K562 (cell line): Measurements from ENCODE around the gene GPX2. TPM values are rescaled to one million over a fixed set of nuclear protein-coding genes. Genes with fewer than 3 reads are reported as not detected.

ENCODE experiments used
- ATAC-seq: fragments of 200-7000 bp; cut with Tn5 transposase; 3 replicates; pipeline ENCODE4 v1.9.1; 2020; ENCODE audit warnings: moderate library complexity
- BruUV-seq: library from RNA; stranded (reverse); fragments of 400-500 nt; replicated peaks from 2 replicates; lab custom pipeline; 2021; lab: Mats Ljungman, UMichigan
- CTCF ChIA-PET: fragments of 300-600 bp; formaldehyde crosslinking; extraction: SDS; loops from one replicate; lab custom pipeline; 2021; ENCODE audit warnings: low intra/inter-chr PET ratio; lab: Yijun Ruan, JAX
- POLR2A ChIA-PET: fragments of 300-600, 350-650 bp; sonication (Branson Sonifier 250); formaldehyde crosslinking; extraction: SDS; loops from one replicate; lab custom pipeline; 2021; ENCODE audit warnings: antibody characterized with exemption, inconsistent platforms; lab: Yijun Ruan, JAX
- DNase-seq, 4 experiments: peaks; one replicate each; pipeline versions ENCODE4 v3.0.0 to v3.0.0-alpha.2; 2011 to 2018; ENCODE audit warnings: low spot score in 3 of 4, mixed read lengths in 3 of 4; ENCODE audit errors: extremely low read depth in 1 of 4
- FAIRE-seq: peaks from 2 replicates; lab custom pipeline; 2011; peaks lifted over from hg19 to GRCh38; lab: Jason Lieb, UNC
- H2AFZ ChIP-seq: 2 replicates; pipeline ENCODE4 v1.6.0; 2011; ENCODE audit warnings: low read depth, low read length, control low read depth, inconsistent platforms
- H3K27ac ChIP-seq: fragments of 200-600 bp; 3 replicates; pipeline ENCODE4 v1.8.0; 2011; ENCODE audit warnings: low read depth, mild to moderate bottlenecking, control low read depth, inconsistent platforms, low read length, moderate library complexity, mixed read lengths; ENCODE audit errors: extremely low read depth
- H3K27me3 ChIP-seq, 2 experiments: fragments of 300-600 bp in 1 of 2; 2 replicates in 1 of 2; 3 replicates in 1 of 2; pipeline versions ENCODE4 v1.6.0 to v1.8.0; 2011; ENCODE audit warnings: inconsistent platforms in 2 of 2, low read length in 2 of 2, mild to moderate bottlenecking in 1 of 2, mixed read lengths in 1 of 2, moderate library complexity in 1 of 2; ENCODE audit not compliant: control insufficient read depth in 2 of 2, insufficient read depth in 2 of 2
- H3K36me3 ChIP-seq: fragments of 300-600 bp; 3 replicates; pipeline ENCODE4 v1.8.0; 2011; ENCODE audit warnings: mild to moderate bottlenecking, low read length, inconsistent platforms; ENCODE audit not compliant: control insufficient read depth, insufficient read depth
- H3K4me1 ChIP-seq, 2 experiments: fragments of 200-600 bp in 1 of 2; replicated peaks in 1 of 2; 2 replicates in 1 of 2; 3 replicates in 1 of 2; pipeline versions ENCODE4 v1.5.1 to v1.8.0; 2011; ENCODE audit warnings: inconsistent platforms in 2 of 2, low read length in 2 of 2, mild to moderate bottlenecking in 1 of 2, mixed read lengths in 1 of 2, moderate library complexity in 1 of 2; ENCODE audit not compliant: control insufficient read depth in 2 of 2, insufficient read depth in 2 of 2
- H3K4me2 ChIP-seq: 2 replicates; pipeline ENCODE4 v1.6.1; 2011; ENCODE audit warnings: low read length, control low read depth, inconsistent platforms, mixed read lengths; ENCODE audit not compliant: insufficient read depth
- H3K4me3 ChIP-seq: fragments of 200-600 bp; sonication (generic), shearing (Covaris generic); 2 replicates; pipeline ENCODE4 v1.5.1; 2016; ENCODE audit warnings: control low read depth, inconsistent platforms
- H3K79me2 ChIP-seq: fragments of 200-600 bp; 3 replicates; pipeline ENCODE4 v1.8.0; 2011; ENCODE audit warnings: low read length, inconsistent platforms; ENCODE audit not compliant: control insufficient read depth, insufficient read depth
- H3K9ac ChIP-seq, 2 experiments: 2 replicates each; pipeline versions ENCODE4 v1.6.0 to v1.6.1; 2011; ENCODE audit warnings: low read depth in 2 of 2, low read length in 2 of 2, control low read depth in 1 of 2, inconsistent platforms in 1 of 2, mild to moderate bottlenecking in 1 of 2, mixed read lengths in 1 of 2; ENCODE audit not compliant: insufficient read depth in 1 of 2
- H3K9me1 ChIP-seq: one replicate; pipeline ENCODE4 v1.6.0; 2011; ENCODE audit warnings: inconsistent platforms, mild to moderate bottlenecking, low read length, moderate library complexity; ENCODE audit not compliant: control insufficient read depth, insufficient read depth
- H3K9me3 ChIP-seq: replicated peaks from 2 replicates; pipeline ENCODE4 v1.5.1; 2011; ENCODE audit warnings: low read depth, low read length, inconsistent platforms; ENCODE audit not compliant: control insufficient read depth, insufficient read depth
- H4K20me1 ChIP-seq: replicated peaks from 2 replicates; pipeline ENCODE4 v1.6.1; 2011; ENCODE audit warnings: low read length, inconsistent platforms, mixed read lengths; ENCODE audit not compliant: control insufficient read depth, insufficient read depth
- ARHGAP35 ChIP-seq: fragments of 450-650 bp; IDR thresholded peaks from 2 replicates; pipeline ENCODE4 v1.6.1; 2018; ENCODE audit not compliant: partially characterized antibody
- CBX3 ChIP-seq, 2 experiments: IDR thresholded peaks; 1 replicate in 1 of 2; 2 replicates in 1 of 2; pipeline ENCODE4 v1.6.1; 2012; ENCODE audit warnings: inconsistent platforms in 2 of 2, low read length in 2 of 2, borderline replicate concordance in 1 of 2, control low read depth in 1 of 2
- CEBPG ChIP-seq, 3 experiments: fragments of 200-800 bp in 1 of 3; sonication (Bioruptor generic) in 1 of 3; sonication (generic) in 1 of 3; formaldehyde crosslinking in 1 of 3; IDR thresholded peaks in 2 of 3; conservative IDR thresholded peaks in 1 of 3; 2 replicates each; pipeline versions ENCODE4 v1.6.1 to v1.8.0; 2016 to 2022; ENCODE audit warnings: missing compliant biosample characterization in 2 of 3, missing genetic modification characterization in 2 of 3, mild to moderate bottlenecking in 1 of 3, missing genetic modification reagents in 1 of 3
- CTCF ChIP-seq, 3 experiments: IDR thresholded peaks in 2 of 3; conservative IDR thresholded peaks in 1 of 3; 2 replicates each; pipeline ENCODE4 v1.5.1; 2011 to 2012; ENCODE audit warnings: low read length in 3 of 3, mild to moderate bottlenecking in 3 of 3, control low read depth in 2 of 3, improper control_type of control experiment in 1 of 3, inconsistent platforms in 1 of 3, low read depth in 1 of 3, mixed read lengths in 1 of 3, moderate library complexity in 1 of 3; ENCODE audit not compliant: insufficient read depth in 2 of 3
- EGR1 ChIP-seq: fragments of 450-650 bp; conservative IDR thresholded peaks from 2 replicates; pipeline ENCODE4 v1.6.1; 2017; ENCODE audit warnings: mild to moderate bottlenecking
- ETS1 ChIP-seq: conservative IDR thresholded peaks from 2 replicates; pipeline ENCODE4 v1.6.1; 2011; ENCODE audit warnings: low read depth, mild to moderate bottlenecking, low read length; ENCODE audit not compliant: control insufficient read depth
- ETV5 ChIP-seq: sonication (generic); formaldehyde crosslinking; IDR thresholded peaks from 2 replicates; pipeline ENCODE4 v1.4.0; 2020; ENCODE audit warnings: low read depth, mild to moderate bottlenecking, missing genetic modification reagents
- EZH2 ChIP-seq: IDR thresholded peaks from 2 replicates; pipeline ENCODE4 v1.6.1; 2012; ENCODE audit warnings: low read depth, mild to moderate bottlenecking, inconsistent platforms, low read length, borderline replicate concordance
- FOS ChIP-seq: IDR thresholded peaks from 3 replicates; pipeline ENCODE4 v1.6.1; 2011; ENCODE audit not compliant: insufficient read length; ENCODE audit errors: extremely low read depth
- FOXP4 ChIP-seq: sonication (generic); formaldehyde crosslinking; IDR thresholded peaks from 2 replicates; pipeline ENCODE4 v1.8.0; 2022; ENCODE audit warnings: mild to moderate bottlenecking, missing genetic modification reagents, borderline replicate concordance
- GMEB1 ChIP-seq: fragments of 250-450 bp; sonication (Bioruptor Pico); IDR thresholded peaks from 2 replicates; pipeline ENCODE4 v1.4.0; 2020; ENCODE audit warnings: mild to moderate bottlenecking
- RBM39 ChIP-seq: fragments of 200-400 bp; formaldehyde crosslinking; optimal IDR thresholded peaks from 2 replicates; pipeline ENCODE3; 2018; ENCODE audit warnings: low read depth, low read length
- RFX1 ChIP-seq: fragments of 450-650 bp; IDR thresholded peaks from 2 replicates; pipeline ENCODE4 v1.6.1; 2016; ENCODE audit warnings: mild to moderate bottlenecking, moderate library complexity
- SIN3B ChIP-seq: fragments of 450-650 bp; IDR thresholded peaks from 2 replicates; pipeline ENCODE4 v1.6.1; 2017; ENCODE audit warnings: low read depth, mild to moderate bottlenecking, moderate library complexity
- TGIF2 ChIP-seq: sonication (generic); formaldehyde crosslinking; IDR thresholded peaks from 2 replicates; pipeline ENCODE4 v1.8.1; 2022; ENCODE audit warnings: mild to moderate bottlenecking, missing genetic modification reagents, moderate library complexity
- TRIM24 ChIP-seq, 2 experiments: fragments of 450-650 bp; IDR thresholded peaks; 2 replicates each; pipeline ENCODE4 v1.6.1; 2016
- WGBS: fragments of 100-300 bp; shearing (Covaris generic); methylation state at CpG from one replicate; pipeline ENCODE4 v1.1.6; 2016; ENCODE audit warnings: low coverage, mixed read lengths; ENCODE audit not compliant: insufficient coverage; ENCODE audit errors: missing lambda C conversion rate; 5-methylcytosine and 5-hydroxymethylcytosine counted together
- in situ Hi-C: fragments of 300-500 bp; cut with MboI; formaldehyde crosslinking; loops from 4 replicates; pipeline ENCODE4 v1.15.0; 2018; ENCODE audit warnings: inconsistent platforms, mixed read lengths
- intact Hi-C: fragments of 100-400 bp; cut with micrococcal nuclease; formaldehyde crosslinking; loops from 2 replicates; pipeline ENCODE4 v1.14.2; 2022
- polyA plus RNA-seq, 8 experiments: library from polyadenylated mRNA; depleted of rRNA in 4 of 8; stranded (reverse) in 5 of 8; unstranded in 3 of 8; fragments of >200 nt; fragmentation: Nextera tagmentation in 2 of 8; fragmentation: Illumina TruSeq in 1 of 8; extraction: Ambion mirVana in 2 of 8; extraction: Trizol in 1 of 8; gene quantifications; 2 replicates each; pipeline versions ENCODE4 v1.2.1 to v1.2.3, GENCODE V29; 2011 to 2014; ENCODE audit warnings: inconsistent platforms in 1 of 8, missing spikeins in 1 of 8
- total RNA-seq, 7 experiments: library from RNA; depleted of rRNA in 6 of 7; stranded (reverse); fragments of >200 nt in 6 of 7; fragmentation: Illumina TruSeq in 2 of 7; extraction: Trizol in 2 of 7; gene quantifications; 2 replicates each; pipeline versions ENCODE4 v1.2.1 to v1.2.3, GENCODE V29; 2011 to 2021; ENCODE audit warnings: low replicate concordance in 1 of 7

GPX2 gene
- total and polyA plus RNA-seq, 9 of the 15 experiments (the other 6 are each of a cell fraction or from before 2014, with no cell fraction given), result 0.24 TPM; not detected in 8

GRCh38 chr14:64915797-64916196 lies 26.7 kb downstream of the GPX2 start:
- intact Hi-C loops, result no loop called here
- no peak overlapping the region for H3K27ac ChIP-seq
- TF ChIP-seq RFX1 (no peak), GMEB1 (no peak), EGR1 (no peak), FOXP4 (CRISPR knock-in tag) (no peak), CBX3 (IDR thresholded peaks at IDR 0.05; ENCODE audit: borderline replicate concordance in 1 of 2, low read length in 2 of 2) (peak in 1 of 2 experiments; percentile 75; a peak in 2 of 3 replicates), ETS1 (no peak), CEBPG (CRISPR knock-in tag; IDR thresholded peaks at IDR 0.05) (peak; percentile 69; the same call in 1 of the 2 replicates), CEBPG (tag; conservative IDR thresholded peaks at IDR 0.05 in 1 of 2, IDR thresholded peaks at IDR 0.05 in 1 of 2) (peak in 1 of 2 experiments; percentile 32; a peak in 1 of 4 replicates), ETV5 (CRISPR knock-in tag) (no peak), EZH2 (no peak), TGIF2 (CRISPR knock-in tag) (no peak), TRIM24 (IDR thresholded peaks at IDR 0.05) (peak; percentile 51 to 70; a peak in 2 of 4 replicates), SIN3B (no peak), RBM39 (no peak), CTCF (IDR thresholded peaks at IDR 0.05 in 2 of 3, conservative IDR thresholded peaks at IDR 0.05 in 1 of 3; ENCODE audit: insufficient read depth in 2 of 3, low read depth in 1 of 3, low read length in 3 of 3) (no peak), ARHGAP35 (no peak), FOS (no peak)

More at GRCh38 chr14:64915797-64916196, 26.7 kb downstream of the GPX2 start:
- DNase-seq (no peak), ATAC-seq (no peak), FAIRE-seq (no peak)
- Histone ChIP-seq H3K4me2 (no peak overlapping the region), H3K9me1 (no peaks in the 10 kb centered on the region), H3K4me3 (no peak overlapping the region), H3K36me3 (peaks cover 10% of the 10 kb centered on the region; the same call in 2 of the 3 replicates), H4K20me1 (no peaks in the 10 kb centered on the region), H3K9ac (no peak overlapping the region), H3K79me2 (peaks cover 29% of the 10 kb centered on the region), H2AFZ (no peak overlapping the region), H3K4me1 (peaks cover 0 to 3% of the 10 kb centered on the region in 2 experiments; a peak in 2 of 5 replicates), H3K9me3 (no peaks in the 10 kb centered on the region; the same call in 1 of the 2 replicates), H3K27me3 (no peaks in the 10 kb centered on the region)
- CTCF ChIA-PET, result no interaction called here
- POLR2A ChIA-PET, result interaction anchor here (0.5 to 2.1 kb wide), 4 partner anchors 9 to 1055 kb away, joined by 3 to 10 read pairs (median 4); no protein-coding TSS in a partner anchor
- in situ Hi-C loops, result no loop called here
- no TSS peak for BruUV-seq
- 88% methylated on average over 2 of the region's 2 CpGs for WGBS
